Stimulated activated CD4-positive, alpha-beta T cell treated with anti-CD3 and anti-CD28 coated beads, Interleukin-1b, Interleukin-23, amount 100 ng/mL, for 24 hours (primary cell): Measurements from ENCODE around the gene SREBF2.
"Not testable (repeated sequence)": the region's sequence is repeated elsewhere in the genome, so short reads cannot be mapped to it uniquely, and the experiment has no call there.

Source experiments
- DNase-seq, 4 experiments: peaks; one replicate each; pipeline ENCODE4 v3.0.0-alpha.2; 2020; ENCODE audit warnings: low read depth in 4 of 4, low spot score in 1 of 4

The SREBF2 gene

GRCh38 chr22:41841085-41841712 is 8.3 kb downstream of the SREBF2 start:
- DNase-seq, result no peak

- no peak for DNase-seq
Observed at GRCh38 chr22:41842996-41843970, 10.4 kb downstream of the SREBF2 start.

GRCh38 chr22:41844036-41844435 is 11.1 kb downstream of the SREBF2 start:
- no peak for DNase-seq

GRCh38 chr22:41844513-41844912 is 11.6 kb downstream of the SREBF2 start:
- no peak for DNase-seq

- no peak for DNase-seq
Observed at GRCh38 chr22:41845380-41846267, 12.7 kb downstream of the SREBF2 start.

- no peak for DNase-seq
Observed at GRCh38 chr22:41846268-41846987, 13.5 kb downstream of the SREBF2 start.

- no peak for DNase-seq
Observed at GRCh38 chr22:41847300-41847699, 14.4 kb downstream of the SREBF2 start.

- DNase-seq, result no peak
Observed at GRCh38 chr22:41848468-41848867, 15.6 kb downstream of the SREBF2 start.

- DNase-seq, result no peak
Observed at GRCh38 chr22:41856469-41856868, 23.6 kb downstream of the SREBF2 start.

GRCh38 chr22:41857155-41857859 is 24.4 kb downstream of the SREBF2 start:
- DNase-seq, result peak; percentile 61 to 79 (median 65)

- DNase-seq, result no peak
Observed at GRCh38 chr22:41857860-41858199, 24.9 kb downstream of the SREBF2 start.

- peak in 2 of 4 experiments; percentile 25 to 33 for DNase-seq
Observed at GRCh38 chr22:41862160-41862529, 29.2 kb downstream of the SREBF2 start.

GRCh38 chr22:41862530-41863266 is 29.8 kb downstream of the SREBF2 start:
- DNase-seq, result peak in 3 of 4 experiments; percentile 29 to 49 (median 46)

GRCh38 chr22:41863472-41863871 is 30.6 kb downstream of the SREBF2 start:
- no peak for DNase-seq

- no peak for DNase-seq
Observed at GRCh38 chr22:41868556-41868955, 35.7 kb downstream of the SREBF2 start.

GRCh38 chr22:41870081-41870480 is 37.2 kb downstream of the SREBF2 start:
- not testable (repeated sequence) for DNase-seq

GRCh38 chr22:41870786-41871185 is 37.9 kb downstream of the SREBF2 start:
- no peak for DNase-seq

- no peak for DNase-seq
Observed at GRCh38 chr22:41873391-41873790, 40.5 kb downstream of the SREBF2 start.

- no peak for DNase-seq
Observed at GRCh38 chr22:41874090-41874489, 41.2 kb downstream of the SREBF2 start.
